SU-DHL-6 (cell line): Measurements from ENCODE around the gene NDUFA5.
"Not testable (repeated sequence)": the region's sequence is repeated elsewhere in the genome, so short reads cannot be mapped to it uniquely, and the experiment has no call there.

Experiments used
- CTCF ChIP-seq: fragments of 200-600 bp; sonication (generic); IDR thresholded peaks from one replicate; pipeline ENCODE4 v1.5.1; 2017; ENCODE audit warnings: antibody characterized with exemption, mild to moderate bottlenecking, low read length, moderate library complexity; ENCODE audit not compliant: insufficient read depth, poor library complexity, severe bottlenecking
- EZH2phosphoT487 ChIP-seq: fragments of 200-600 bp; sonication (generic), shearing (Covaris generic); conservative IDR thresholded peaks from 2 replicates; pipeline ENCODE4 v1.6.1; 2018; ENCODE audit warnings: mild to moderate bottlenecking, antibody characterized with exemption, low read length, moderate library complexity, mixed read lengths

GRCh38 chr7:123527712-123528225 lies 29.8 kb downstream of the NDUFA5 start:
- TF ChIP-seq EZH2phosphoT487, CTCF: not testable (repeated sequence)
